GM18519 (cell line): Measurements from ENCODE around the gene PCF11.
"Not testable (repeated sequence)": the region's sequence is repeated elsewhere in the genome, so short reads cannot be mapped to it uniquely, and the experiment has no call there.

ENCODE experiments used
- ATAC-seq: cut with Tn5 transposase; IDR thresholded peaks from one replicate; pipeline ENCODE4 v1.9.1; 2021; ENCODE audit warnings: mild to moderate bottlenecking, moderate library complexity; ENCODE audit not compliant: unreplicated experiment, low FRiP score

PCF11 gene

GRCh38 chr11:83156996-83157593, at the start of gene PCF11:
Gene PCF11 (plus strand): TSS chr11:83157131. CDS start chr11:83157440, 309 bp downstream.
- ATAC-seq, result no peak

DNA sequence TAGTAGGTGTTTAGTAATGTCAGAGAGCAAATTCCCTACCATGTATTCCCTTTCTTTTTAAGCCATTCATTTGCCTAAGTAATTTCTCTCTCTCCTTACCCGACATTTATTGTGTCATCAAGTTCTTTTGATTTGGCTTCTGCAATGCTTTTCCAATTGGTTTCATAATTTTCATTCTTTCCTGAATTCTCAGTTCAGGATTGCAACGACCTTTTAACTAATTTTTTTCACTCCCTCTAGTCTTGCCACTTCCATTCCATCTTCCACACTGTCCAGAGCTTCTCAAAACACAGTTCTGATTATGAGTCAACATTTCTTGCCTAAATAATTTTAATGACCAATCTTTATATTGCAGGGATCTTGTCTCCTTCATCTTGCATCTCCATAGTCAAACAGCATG, 44.0 kb upstream of the PCF11 start:
- no peak for ATAC-seq

DNA sequence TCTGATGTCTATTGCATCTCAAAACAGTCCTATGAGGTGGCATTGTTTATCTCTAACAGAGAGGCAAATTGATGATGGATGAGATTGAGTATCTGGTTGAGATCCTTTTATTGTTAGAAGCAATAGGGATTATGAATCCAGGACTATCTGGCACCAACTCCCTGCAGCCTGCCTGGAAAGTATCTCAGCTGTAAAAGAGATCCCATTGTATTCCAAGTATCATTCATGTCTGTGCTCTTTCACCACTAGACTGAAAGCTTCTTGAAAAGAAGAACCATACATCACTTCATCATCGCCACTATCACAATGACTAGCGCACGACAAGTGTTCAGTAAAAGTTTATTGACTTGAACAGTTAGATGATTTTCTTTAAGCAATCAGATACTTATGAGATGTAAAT, 41.9 kb upstream of the PCF11 start:
- no peak for ATAC-seq

- ATAC-seq, result no peak
Measured at GRCh38 chr11:83115551-83115950, 41.4 kb upstream of the PCF11 start.

DNA sequence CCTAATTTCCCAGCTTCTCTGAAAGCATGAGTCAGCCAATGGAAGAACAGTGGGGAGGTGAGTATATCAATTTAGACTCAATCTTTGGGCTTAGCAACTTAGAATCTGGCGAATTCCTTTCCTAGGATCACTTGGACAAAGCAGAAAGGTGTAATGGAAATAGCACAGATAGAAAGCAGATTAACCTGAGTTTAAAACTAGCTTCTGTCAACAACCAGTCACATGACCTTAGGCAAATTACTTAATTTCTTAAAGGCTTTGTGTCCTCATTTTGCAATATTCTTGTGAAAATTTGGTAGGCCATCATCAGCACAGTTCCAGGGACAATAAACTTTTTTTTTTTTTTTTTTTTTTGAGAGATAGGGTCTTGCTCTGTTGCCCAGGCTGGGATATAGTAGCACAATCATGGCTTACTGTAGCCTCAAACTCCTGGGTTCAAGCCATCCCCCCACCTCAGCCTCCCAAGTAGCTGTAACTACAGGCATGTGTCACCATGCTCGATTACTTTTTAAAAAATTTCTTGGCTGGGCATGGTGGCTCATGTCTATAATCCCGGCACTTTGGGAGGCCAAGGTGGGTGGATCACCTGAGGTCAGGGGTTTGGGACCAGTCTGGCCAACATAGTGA, 40.8 kb upstream of the PCF11 start:
- no peak for ATAC-seq

- ATAC-seq, result no peak
Measured at GRCh38 chr11:83118814-83119213, 38.1 kb upstream of the PCF11 start.

- ATAC-seq, result no peak
Measured at GRCh38 chr11:83119216-83119615, 37.7 kb upstream of the PCF11 start.

GRCh38 chr11:83120327-83120726, 36.6 kb upstream of the PCF11 start:
- no peak for ATAC-seq

- no peak for ATAC-seq
Measured at GRCh38 chr11:83122050-83122449, 34.9 kb upstream of the PCF11 start.

DNA sequence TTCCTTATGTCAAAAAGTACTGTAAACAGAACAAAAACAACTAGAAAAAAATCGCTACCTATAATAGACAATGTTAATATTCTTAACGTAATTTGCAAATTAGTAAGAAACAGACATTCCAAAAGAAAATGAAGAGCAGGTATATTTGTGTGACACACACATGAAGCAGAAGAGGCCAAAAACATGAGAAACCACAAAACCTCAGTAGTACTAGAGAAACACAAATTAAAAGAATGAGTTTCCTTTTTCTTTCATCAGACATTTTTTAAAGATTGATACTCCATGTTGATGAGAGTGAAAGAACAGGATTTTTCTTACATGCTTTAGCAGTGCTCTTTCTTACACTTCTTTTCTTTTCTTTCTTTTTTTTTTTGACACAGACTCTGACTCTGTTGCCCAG, 34.2 kb upstream of the PCF11 start:
- ATAC-seq, result no peak

GRCh38 chr11:83124636-83125424, 32.1 kb upstream of the PCF11 start:
- no peak for ATAC-seq

GRCh38 chr11:83125577-83125976, 31.4 kb upstream of the PCF11 start:
- no peak for ATAC-seq

GRCh38 chr11:83127310-83127637, 29.7 kb upstream of the PCF11 start:
- ATAC-seq, result no peak

DNA sequence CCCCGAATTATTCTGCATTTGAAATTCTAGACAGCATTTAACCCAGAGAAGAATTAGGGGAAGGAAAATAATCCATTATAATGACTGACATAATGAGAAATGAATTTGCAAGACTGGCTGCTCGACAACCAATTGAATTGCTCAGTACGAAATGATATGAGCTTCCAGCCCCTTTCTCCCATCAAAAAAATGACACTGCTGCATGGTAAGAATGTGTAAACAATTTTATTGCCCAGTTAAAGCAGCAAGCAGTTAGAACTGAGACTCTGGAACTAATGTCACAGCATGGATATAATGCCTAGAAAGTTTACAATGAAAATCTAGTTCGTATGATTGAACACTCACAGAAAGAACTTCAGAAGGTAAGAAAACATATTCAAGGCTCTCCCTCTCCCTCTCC, 24.7 kb upstream of the PCF11 start:
- no peak for ATAC-seq

DNA sequence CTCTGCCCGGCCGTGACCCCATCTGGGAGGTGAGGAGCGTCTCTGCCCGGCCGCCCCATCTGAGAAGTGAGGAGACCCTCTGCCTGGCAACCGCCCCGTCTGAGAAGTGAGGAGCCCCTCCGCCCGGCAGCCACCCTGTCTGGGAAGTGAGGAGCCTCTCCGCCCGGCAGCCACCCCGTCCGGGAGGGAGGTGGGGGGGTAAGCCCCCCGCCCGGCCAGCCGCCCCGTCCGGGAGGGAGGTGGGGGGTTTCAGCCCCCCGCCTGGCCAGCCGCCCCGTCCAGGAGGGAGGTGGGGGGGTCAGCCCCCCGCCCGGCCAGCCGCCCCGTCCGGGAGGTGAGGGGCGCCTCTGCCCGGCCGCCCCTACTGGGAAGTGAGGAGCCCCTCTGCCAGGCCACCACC, 23.7 kb upstream of the PCF11 start:
- not testable (repeated sequence) for ATAC-seq

- ATAC-seq, result no peak
Measured at GRCh38 chr11:83139310-83139709, 17.6 kb upstream of the PCF11 start.

GRCh38 chr11:83140691-83141455, 16.1 kb upstream of the PCF11 start:
- peak; percentile 90 for ATAC-seq

GRCh38 chr11:83147895-83148294, 9.0 kb upstream of the PCF11 start:
- ATAC-seq, result no peak

- ATAC-seq, result no peak
Measured at GRCh38 chr11:83150450-83150849, 6.5 kb upstream of the PCF11 start.

DNA sequence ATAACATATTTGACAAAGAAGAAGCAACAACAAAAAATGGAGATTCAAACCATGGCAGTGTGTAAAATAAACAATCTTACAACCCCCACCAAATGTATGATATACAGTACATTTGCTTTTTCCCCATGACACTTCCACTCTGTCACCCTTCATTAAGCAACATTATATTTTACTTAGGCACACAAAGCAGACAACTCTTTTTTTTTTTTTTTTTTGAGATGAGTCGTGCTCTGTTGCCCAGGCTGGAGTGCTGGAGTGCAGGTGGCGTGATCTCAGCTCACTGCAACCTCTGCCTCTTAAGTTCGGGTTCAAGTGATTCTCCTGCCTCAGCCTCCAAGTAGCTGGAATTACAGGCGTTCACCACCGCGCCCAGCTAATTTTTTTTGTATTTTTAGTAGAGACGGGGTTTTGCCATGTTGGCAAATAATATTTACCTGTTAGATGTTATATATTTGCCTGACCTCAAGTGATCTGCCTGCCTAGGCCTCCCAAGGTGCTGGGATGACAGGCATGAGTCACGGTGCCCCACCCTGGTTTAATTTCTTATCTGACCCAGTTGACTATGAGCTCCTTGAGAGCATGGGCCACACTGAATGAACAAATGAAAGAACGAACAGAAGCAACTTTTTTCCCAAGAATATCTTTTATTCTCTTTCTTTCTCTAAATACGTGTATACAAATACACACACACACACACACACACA, 5.5 kb upstream of the PCF11 start:
- no peak for ATAC-seq

DNA sequence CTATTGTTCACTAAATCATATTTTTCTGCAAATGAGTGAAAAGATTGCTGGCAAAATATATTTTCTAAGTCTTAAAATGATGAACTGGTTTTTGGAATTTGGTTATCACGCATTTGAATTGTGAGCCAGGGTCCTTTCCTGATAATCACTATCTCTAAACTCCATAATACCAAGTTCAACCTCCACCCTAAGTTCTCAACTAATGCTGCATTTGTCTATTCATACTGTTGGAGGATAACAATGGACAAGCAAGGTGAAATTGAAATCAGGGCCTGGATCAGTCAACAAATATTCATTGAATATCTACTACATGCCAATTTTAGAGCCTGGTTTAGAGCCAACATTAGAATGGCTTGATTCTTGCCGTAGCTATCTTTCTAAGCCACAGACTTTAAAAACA, 4.7 kb upstream of the PCF11 start:
- ATAC-seq, result no peak
